Stimulated activated CD8-positive, alpha-beta memory T cell treated with anti-CD3 and anti-CD28 coated beads, Interleukin-4, amount 100 ng/mL, for 48 hours (primary cell): Measurements from ENCODE around the gene HOXC10.

Experiments used
- DNase-seq: peaks from one replicate; pipeline ENCODE4 v3.0.0-alpha.2; 2020

The HOXC10 gene

DNA sequence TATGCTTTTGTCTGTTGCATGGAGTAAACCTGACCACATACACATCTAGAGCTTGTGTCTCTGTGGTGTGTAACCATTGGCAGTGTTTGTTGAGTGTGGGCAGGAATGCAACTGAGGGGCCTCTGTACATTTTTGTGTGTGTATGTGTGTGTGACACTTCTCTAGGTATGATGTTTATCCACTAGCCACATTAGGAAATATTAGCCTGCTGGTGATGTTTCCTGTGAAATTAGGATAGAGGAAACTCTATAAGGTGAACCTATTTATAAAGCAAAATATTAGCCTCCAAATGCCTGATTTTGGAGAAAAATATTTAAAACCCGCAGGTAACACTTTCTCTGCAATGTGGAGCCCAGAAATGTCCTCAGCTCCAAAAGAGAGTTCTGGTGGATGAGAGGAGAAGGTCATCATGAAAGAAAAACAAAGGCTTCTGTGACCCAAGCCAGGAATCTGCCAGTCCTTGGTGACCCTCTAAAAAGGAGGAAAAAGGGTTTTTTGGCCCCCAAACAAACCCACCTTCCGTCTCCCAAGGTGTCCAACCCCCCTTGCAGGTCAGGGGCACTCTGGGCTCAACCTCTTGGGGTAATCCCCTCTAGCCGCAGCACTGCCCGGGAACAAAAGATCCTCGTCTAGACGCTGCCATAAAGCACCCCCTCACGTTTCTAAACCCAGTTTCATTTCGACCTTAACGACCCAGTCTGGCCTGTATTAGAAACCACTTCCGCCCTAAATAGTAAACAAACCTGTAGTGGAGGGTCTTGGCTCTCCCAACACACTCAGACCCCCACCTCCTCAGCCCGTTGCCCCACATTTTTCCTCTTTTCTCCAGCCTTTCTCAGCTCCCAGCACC, 7.1 kb upstream of the HOXC10 start:
- no peak for DNase-seq

DNA sequence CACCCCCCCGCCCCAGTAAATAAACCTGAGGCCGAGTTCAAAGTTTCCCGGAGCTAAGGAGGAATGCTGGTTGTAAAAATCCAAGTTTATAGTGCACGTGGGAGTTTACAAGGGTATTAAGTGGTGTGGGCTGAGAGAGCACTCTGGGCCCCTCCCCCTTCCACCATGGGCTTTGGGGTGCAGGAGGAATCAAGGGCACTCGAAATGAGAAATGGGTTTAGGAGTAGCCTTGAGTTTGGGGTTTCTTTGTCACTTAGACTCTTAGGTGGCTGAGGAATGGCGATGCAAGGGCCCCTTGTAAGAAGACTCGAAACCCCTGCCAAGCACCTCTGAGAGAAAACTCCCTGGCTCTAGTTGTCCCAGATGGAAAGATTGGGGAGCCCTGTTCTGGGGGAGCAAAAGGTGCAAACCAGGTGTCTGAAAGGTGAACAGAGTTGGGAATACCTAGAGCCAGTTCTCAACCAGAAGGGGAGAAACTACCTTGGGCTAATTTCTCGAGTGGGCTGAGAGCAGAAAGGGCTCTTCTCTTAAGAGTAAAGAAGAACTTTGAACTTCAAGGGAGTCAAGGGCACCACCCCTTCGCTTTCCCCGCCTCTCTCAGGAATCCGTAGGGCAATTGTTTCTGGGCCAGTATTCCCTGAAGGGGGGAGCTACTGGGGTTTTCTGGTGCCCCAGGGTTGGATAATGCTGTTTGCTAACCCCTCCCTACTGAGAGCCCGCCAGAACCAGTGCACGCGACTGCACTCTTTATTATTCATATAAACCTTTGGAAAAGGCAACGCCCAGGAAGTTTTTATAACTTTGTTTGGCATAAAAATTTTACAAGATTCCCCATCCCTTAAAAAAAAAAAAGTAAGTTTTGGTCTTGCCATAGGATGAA, 6.2 kb upstream of the HOXC10 start:
- DNase-seq = no peak

DNA sequence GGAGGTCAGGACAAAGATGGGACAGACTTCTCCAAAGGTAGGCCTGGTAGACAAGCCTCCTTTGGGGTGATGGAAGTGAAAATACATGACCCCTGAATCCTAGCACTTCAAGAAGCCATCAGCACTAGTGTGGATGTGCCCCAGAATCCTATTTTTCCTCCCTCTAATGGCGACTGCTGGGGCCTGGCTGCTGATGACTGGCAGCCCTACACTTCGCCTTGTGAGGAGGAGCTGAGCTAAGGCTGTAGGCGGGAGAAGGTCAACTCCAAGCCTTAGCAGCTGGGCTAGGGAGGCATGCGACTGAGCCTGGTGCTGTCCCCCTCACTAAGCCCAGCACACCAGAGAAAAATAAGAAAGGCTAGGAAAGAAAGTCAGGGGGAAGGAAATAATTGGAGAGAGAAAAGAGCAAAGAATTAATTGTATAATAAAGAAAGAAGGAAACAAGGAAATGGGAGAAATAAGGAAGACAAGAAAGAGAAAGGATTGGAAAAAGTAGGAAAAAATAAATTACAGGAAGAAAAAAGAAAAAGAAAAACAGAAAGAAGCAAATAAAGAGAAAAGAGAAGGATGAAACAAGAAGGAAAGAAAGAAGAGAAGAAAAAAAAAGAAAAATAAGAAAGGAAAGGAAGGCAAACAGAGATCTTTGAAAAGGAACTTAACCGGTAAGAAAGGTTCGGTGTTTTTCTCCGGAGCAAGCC, 4.7 kb upstream of the HOXC10 start:
- no peak for DNase-seq

DNA sequence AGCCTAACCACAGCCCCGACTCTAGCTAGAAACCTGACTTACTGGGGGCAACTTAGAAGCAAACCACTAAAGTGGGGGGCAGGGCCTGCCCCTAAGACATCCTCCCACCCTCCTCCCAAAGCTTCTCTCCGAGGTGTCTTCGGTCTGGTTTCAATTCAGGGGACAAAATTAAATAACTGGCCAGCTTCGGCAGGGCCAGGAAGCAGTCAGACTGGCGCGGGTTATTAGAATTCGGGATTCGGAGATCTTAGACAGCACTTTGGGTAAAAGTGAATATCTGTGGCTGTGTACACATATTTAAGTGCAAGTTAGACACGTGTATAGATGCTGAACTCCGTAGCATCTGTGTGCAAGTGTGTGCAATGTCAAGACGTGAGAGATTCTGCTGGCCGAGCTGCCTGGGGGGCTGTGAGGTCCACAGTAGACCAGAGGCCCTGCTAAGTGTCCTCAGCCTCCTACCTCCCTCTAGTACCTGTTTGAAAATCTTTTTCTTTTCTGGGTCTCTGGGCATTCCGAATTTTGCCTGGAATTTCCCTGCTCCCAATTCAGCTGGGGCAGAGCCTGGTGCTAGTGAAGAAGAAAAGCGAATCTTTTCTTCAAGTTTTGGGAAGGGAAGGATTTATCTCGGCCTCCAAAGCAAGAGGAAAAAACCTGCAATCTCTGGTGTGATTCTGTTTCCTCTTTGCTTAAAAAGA, 4.0 kb upstream of the HOXC10 start:
- DNase-seq = no peak

GRCh38 chr12:53981634-53982565, 3.0 kb upstream of the HOXC10 start:
- DNase-seq = no peak

DNA sequence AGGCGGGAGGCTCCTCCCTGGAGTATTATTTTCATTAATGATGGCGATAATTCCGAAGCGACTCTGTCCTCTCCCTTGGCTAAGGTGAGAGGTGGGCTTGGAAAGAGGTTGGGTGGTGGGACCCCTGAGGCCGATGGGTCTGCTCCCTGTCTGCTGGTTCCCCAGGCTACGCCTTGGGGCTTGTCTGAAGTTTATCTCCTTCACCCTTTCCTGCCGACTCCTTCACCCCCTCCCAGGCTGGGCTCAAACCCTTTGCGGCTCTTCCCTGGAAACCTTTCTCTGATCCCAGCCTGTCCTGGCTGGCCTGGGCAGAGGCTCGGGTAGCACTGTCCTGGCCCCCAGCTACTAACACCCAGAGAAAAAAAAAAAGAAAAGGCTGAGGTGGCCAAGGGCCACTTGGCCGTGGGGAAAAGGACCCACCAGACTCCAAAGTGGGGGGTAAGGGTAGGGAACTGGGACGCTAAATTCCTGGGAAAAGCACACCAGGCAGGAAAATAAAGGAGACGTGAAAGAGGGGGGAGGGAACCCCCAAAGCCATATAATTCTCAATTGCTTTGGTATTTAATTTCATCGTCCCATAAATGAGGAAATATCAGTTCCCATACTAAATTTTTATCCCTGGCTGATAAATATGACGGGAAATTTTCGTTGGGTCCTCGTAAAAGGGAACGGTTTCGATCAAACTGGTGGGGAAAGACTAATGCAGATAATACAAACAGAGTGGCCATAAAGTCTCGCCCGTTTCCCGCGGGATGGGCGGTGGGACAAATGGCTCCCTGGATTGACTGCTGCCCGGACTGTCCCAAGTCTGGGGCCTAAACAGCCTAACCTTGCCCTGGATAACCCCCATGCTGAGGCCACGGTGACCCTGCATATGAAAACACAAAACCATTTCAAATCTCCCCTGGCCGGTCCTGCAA, 2.0 kb upstream of the HOXC10 start:
- DNase-seq = no peak

GRCh38 chr12:53983568-53983949, 1.4 kb upstream of the HOXC10 start:
- no peak for DNase-seq

- no peak for DNase-seq
These were observed 885 bp upstream of the HOXC10 start for GRCh38 chr12:53983950-53984572.

- DNase-seq = no peak
These were observed 697 bp downstream of the HOXC10 start for GRCh38 chr12:53985692-53985993.

DNA sequence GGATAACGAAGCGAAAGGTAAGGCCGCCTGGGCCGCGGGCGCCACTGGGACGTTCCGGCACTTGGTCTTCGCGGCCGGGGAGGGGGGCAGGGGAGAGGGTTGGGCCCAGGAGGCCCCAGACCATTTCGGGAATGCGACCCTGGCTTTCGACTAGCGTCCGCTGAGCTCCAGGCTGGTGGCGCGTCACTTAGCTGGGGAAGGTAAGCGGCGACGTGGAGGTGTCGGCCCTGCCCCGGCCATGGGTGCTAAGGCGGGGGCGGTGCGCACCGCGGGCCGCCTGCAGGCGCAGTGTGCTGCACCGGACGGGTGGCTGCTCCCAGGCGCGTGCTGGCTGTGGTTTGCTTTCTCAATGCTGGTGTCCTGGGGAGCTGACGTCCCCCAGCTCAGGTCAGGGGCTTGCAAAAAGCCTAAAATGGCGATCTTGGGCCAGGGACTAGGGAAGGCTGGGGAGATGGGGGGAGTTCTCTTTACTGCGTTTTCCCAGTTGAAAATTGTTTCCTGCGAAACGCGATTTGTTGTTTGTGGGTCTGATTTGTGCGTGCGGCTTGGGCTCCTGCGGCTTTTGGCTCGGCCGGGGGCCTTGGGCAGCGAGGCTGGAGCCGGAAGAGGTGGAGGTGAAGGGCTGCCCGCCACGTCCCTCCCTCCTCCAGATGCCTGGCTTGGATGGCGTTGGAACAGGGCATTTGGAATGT, 1.2 kb downstream of the HOXC10 start:
- DNase-seq = no peak

DNA sequence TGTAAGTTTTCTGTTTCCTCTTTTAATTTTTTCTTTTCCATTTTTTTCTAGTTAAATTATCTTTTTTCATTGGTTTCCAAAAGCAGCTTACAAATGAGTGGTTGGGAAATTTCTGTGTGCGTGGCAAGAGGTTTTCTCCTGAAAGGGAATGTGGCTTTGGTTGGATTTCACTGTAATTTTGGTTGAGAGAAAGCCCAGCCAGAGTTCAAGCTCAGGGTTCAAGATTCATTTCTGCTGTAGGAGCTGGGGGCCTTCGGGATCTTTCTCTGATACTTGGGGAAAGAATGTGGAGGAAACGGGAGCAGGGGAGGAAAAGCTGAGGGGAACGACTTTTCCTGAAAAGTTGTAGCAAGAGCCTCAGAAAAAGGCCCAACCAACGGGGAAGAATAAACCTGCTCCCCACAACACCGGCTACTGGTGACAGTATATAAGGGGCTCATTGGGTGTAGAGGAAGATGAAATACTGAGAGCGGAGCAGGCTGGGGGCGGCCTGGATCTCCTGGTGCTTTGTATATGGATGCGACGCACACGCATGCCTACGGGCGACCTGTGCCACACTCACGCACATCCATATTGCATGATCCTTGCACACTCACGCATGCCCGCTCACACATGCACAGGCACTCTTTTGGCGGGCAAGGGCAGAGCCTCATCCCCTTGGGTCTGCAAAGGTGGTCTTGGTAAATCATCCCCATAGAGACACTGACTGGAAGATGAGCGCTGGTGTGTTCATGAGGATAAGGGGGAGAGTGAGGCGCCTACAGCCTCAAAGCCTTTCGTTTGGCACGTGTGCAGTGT, 1.9 kb downstream of the HOXC10 start:
- DNase-seq = no peak

DNA sequence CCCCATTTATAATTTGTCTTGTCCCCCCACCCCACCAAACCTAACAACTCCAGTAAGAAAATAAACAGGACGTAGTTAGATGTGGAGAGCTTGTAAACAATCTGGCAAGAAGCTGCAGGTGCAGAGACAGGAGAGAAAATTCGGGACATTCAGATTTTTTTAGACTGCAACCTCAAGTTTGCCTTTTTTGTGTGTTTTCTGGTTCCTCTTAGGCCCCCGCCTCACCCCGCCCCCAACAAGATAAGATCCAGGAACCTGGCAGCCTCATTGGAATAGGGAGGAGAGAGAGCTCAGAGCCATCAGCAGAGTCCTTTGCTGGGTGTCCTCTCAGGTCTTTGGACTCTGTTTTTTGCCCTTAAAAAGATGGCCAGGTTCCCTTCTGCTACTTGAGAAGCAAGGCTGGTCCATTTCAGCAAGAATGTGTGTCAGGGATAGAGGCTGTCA, 2.9 kb downstream of the HOXC10 start:
- DNase-seq = no peak

DNA sequence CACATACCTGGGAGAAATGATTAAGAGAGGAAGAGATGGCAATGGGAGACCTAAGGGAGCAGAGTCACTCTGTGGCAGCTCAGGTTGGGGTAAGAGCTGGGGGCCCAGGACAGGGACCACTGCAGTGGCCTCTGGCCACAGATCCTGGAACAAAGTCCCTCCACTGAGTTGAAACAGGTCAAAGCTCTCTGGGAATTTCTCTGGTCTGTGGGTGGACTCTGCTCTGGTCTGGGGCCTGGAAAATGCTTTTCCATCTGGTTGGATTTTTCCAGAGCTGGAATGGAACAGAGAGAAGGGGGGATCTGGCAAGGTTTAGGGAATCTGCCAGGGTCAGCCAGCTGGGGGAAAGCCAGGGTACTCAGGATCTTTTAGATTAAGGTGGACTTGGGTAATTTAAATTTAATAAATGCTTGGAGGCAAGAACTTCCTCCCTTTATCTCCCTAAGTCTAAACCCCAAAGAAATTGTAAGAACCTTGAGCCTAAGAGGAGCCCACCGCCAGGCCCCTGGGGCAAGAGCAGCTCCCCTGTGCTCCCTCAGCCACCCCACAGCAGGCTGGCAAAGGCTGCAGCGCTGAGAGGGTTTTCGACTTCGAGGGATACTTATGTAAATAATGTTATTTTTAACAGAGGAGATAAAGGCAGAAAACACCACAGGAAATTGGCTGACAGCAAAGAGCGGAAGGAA, 3.7 kb downstream of the HOXC10 start:
- no peak for DNase-seq

DNA sequence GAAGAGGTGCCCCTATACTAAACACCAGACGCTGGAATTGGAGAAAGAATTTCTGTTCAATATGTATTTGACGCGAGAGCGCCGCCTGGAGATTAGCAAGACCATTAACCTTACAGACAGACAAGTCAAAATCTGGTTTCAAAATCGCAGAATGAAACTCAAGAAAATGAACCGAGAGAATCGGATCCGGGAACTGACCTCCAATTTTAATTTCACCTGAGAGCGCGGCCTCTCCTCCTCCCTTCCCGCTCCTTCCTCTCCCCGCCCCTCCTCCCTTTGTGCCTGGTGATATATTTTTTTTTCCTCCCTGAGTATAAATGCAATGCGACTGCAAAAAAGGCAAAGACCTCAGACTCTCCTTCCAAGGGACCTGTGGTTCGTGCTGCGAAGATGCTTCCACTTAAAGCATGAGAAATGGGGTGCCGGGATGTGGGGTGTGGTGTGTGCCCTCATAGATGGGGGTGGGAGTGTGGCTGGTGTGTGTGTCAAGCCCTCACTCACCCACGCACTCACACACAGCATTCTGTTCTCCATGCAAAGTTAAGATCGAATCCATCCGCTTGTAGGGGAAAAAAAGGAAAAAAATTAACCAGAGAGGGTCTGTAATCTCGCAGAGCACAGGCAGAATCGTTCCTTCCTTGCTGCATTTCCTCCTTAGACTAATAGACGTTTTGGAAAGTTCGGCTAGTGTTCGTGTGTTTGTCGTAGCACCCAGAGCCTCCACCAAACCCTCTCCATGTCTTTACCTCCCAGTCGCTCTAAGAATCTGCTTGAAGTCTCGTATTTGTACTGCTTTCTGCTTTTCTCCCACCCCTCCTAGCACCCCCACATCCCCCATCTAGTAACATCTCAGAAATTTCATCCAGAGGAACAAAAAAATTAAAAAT, 4.5 kb downstream of the HOXC10 start:
- DNase-seq = no peak

DNA sequence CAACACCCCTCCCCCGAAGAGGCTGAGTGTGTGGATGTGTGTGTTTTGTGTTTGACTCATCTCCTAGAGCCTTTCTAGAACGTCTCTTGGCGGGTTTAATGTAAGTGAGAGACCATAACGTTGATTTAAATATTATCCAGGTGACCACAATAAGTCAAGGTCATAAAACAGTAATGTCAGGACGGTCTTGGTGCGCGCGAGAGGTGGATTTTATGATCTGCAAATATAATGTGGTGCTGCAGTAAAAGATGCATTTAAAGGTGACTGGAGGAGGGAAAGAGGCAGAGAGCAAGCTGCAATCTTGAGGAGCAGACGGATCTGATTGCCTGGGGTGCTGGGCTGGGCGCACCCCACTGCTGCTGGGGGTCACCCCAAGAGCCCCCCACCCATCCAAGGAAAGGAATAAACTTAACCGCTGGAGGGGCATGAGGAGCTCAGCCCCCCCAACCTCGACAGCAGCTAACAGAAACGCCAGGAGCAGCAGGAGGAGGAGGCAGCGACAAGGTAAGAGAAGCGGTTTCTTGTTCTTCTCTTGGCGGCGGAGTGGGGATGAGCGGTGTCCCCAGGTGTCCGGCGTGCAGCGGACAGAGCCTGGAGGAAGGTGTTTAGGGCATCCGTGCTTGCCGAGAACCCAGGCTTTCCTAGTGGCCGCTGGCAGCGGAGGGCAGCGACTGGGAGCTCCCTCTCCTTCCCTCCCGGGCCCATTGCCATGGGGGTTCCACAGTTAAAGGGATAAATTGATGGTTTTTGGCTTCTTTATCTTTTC, 5.5 kb downstream of the HOXC10 start:
- DNase-seq = no peak

- DNase-seq = no peak
These were observed 6.1 kb downstream of the HOXC10 start for GRCh38 chr12:53991077-53991460.
